Common myeloid progenitor, CD34-positive (primary cell): ENCODE measurements around the gene CACNA2D4.

Experiments
- CTCF ChIA-PET: fragments of 350-600 bp; sonication (Branson Sonifier 250); formaldehyde crosslinking; loops from one replicate; lab custom pipeline; 2021; ENCODE audit warnings: antibody characterized with exemption; lab: Charles Lee
- POLR2A ChIA-PET: fragments of 350-600 bp; sonication (Branson Sonifier 250); formaldehyde crosslinking; loops from one replicate; lab custom pipeline; 2021; ENCODE audit warnings: antibody characterized with exemption; lab: Charles Lee
- DNase-seq, 3 donors: peaks; one replicate each; pipeline versions ENCODE4 v3.0.0 to v3.0.0-alpha.2; 2013
- H3K27ac ChIP-seq, 2 experiments: 1 replicate in 1 of 2; 2 replicates in 1 of 2; pipeline ENCODE4 v1.7.0; 2013; ENCODE audit warnings: inconsistent platforms in 2 of 2, low read length in 2 of 2, mild to moderate bottlenecking in 2 of 2, low read depth in 1 of 2, moderate library complexity in 1 of 2; ENCODE audit not compliant: severe bottlenecking in 2 of 2, insufficient read depth in 1 of 2, poor library complexity in 1 of 2
- H3K27me3 ChIP-seq, 5 experiments: replicated peaks in 2 of 5; 1 replicate in 3 of 5; 2 replicates in 2 of 5; pipeline versions ENCODE4 v1.6.1 to v1.7.0; 2013; ENCODE audit warnings: low read length in 4 of 5, mild to moderate bottlenecking in 2 of 5, moderate library complexity in 2 of 5, inconsistent platforms in 1 of 5; ENCODE audit not compliant: insufficient read depth in 5 of 5, control insufficient read depth in 4 of 5
- H3K36me3 ChIP-seq, 4 experiments: 1 replicate in 2 of 4; 2 replicates in 2 of 4; pipeline versions ENCODE4 v1.6.1 to v1.7.0; 2013; ENCODE audit warnings: low read length in 3 of 4, control low read depth in 1 of 4, mild to moderate bottlenecking in 1 of 4; ENCODE audit not compliant: control insufficient read depth in 4 of 4, insufficient read depth in 4 of 4
- H3K4me1 ChIP-seq, 4 experiments: 1 replicate in 3 of 4; 2 replicates in 1 of 4; pipeline versions ENCODE4 v1.6.1 to v1.7.1; 2013; ENCODE audit warnings: low read length in 3 of 4, mild to moderate bottlenecking in 3 of 4, control low read depth in 1 of 4, inconsistent platforms in 1 of 4, moderate library complexity in 1 of 4; ENCODE audit not compliant: control insufficient read depth in 4 of 4, insufficient read depth in 4 of 4; ENCODE audit errors: control extremely low read depth in 1 of 4
- H3K4me3 ChIP-seq, 7 experiments: 1 replicate in 4 of 7; 2 replicates in 3 of 7; pipeline versions ENCODE4 v1.5.1 to v1.7.0; 2013; ENCODE audit warnings: mild to moderate bottlenecking in 7 of 7, low read length in 6 of 7, moderate library complexity in 6 of 7, inconsistent platforms in 2 of 7, low read depth in 2 of 7, control low read depth in 1 of 7; ENCODE audit not compliant: insufficient read depth in 4 of 7, control insufficient read depth in 1 of 7; ENCODE audit errors: extremely low read depth in 1 of 7
- H3K9me3 ChIP-seq, 5 experiments: 1 replicate in 4 of 5; 2 replicates in 1 of 5; pipeline versions ENCODE4 v1.6.1 to v1.7.1; 2013; ENCODE audit warnings: low read length in 4 of 5, mild to moderate bottlenecking in 2 of 5, inconsistent platforms in 1 of 5, low read depth in 1 of 5, moderate library complexity in 1 of 5; ENCODE audit not compliant: control insufficient read depth in 4 of 5, insufficient read depth in 2 of 5; ENCODE audit errors: control extremely low read depth in 1 of 5
- WGBS: methylation state at CpG from one replicate; pipeline ENCODE4 v1.1.5; 2013; ENCODE audit not compliant: insufficient coverage; 5-methylcytosine and 5-hydroxymethylcytosine counted together

CACNA2D4 gene

DNA sequence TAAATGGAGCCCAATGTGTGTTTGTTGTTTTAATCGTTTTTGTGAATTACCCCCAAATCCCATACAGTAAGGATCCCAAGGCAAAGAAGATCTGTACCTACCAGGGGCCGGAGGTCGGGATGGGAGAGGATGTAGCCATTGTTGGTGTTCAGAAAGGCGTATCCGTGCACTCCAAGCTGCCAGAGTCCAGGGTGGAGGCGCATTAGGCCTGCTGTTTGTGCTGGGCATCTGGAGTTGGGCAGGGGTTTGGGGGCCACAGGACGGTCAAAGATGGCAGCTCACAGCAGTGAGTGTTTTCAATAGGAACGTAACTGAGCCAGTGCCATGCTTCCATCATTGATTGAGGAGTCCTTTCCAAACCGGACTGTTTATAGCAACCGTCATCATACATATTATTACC, 40.2 kb downstream of the CACNA2D4 start:
- ChIA-PET POLR2A (no interaction called here), CTCF (interaction anchor here (1.1 kb wide), 2 partner anchors 16 to 22 kb away, joined by 3 read pairs; no protein-coding TSS in a partner anchor)
- Histone ChIP-seq H3K27me3 (no peaks in the 10 kb centered on the region), H3K36me3 (no peaks in the 10 kb centered on the region), H3K27ac (no peak overlapping the region), H3K9me3 (no peaks in the 10 kb centered on the region), H3K4me3 (no peak overlapping the region), H3K4me1 (no peaks in the 10 kb centered on the region)
- WGBS: 99% methylated on average over 7 of the region's 10 CpGs
- DNase-seq: no peak

DNA sequence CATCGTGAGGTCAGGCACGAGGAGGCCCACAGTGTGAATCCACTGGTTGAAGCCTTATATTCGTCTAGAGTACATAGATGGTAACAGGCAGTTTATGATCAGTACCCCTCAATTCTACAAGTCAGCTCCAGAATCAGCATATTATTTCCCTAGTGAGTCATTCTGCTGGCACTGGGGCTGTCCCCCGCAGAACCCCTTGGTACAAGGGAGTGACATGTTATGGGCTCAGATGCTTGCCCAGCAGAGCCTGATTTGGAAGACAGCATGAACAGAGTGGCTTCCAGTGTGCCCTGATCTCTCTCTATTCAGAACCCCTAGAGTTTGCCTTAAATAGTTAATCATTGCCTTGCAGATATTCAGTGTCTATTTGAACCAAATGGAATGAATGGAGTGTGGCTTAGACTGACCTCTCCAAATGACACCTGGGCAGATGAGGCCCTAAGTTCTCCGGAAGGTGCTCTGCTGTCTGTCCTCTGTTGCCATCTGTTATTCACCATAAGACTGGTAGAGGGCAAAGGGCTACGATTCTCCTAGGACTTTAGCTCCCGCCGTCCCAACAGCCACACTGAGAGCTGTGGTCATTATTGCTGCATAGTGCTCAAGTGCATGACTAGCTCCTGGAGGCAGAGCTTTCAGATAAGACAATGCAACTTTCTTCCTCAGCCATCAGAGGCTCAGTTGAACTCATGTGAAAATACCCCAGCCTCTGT, 41.1 kb downstream of the CACNA2D4 start:
- no peak for DNase-seq
- Histone ChIP-seq H3K4me1 (no peaks in the 10 kb centered on the region), H3K9me3 (no peaks in the 10 kb centered on the region), H3K27ac (no peak overlapping the region), H3K4me3 (no peak overlapping the region), H3K27me3 (no peaks in the 10 kb centered on the region), H3K36me3 (no peaks in the 10 kb centered on the region)
- POLR2A ChIA-PET: no interaction called here
- 100% methylated on average over 8 of the region's 8 CpGs for WGBS
- CTCF ChIA-PET: interaction anchor here (0.7 to 1.1 kb wide), 2 partner anchors 21 to 92 kb away, joined by 3 read pairs; no protein-coding TSS in a partner anchor

DNA sequence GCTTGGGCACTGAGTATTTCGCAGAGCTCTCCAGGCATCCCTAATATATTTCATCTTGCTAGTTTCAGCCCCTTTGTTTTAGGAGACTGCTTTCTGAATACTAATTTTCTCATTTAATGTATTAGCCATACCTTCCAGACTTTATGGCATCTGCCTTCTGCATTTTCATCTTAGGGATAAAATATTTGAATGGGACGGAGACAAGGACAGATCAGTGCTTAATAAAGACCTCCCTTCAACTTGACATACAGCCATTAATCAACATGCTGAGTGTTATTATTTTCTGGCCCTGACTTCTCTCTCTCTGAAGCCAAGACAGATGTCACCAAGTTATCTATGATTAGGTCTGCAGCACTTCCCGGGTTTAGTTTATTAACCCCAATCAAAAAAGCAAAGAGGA, 42.4 kb downstream of the CACNA2D4 start:
- H3K4me3 ChIP-seq: no peak overlapping the region

DNA sequence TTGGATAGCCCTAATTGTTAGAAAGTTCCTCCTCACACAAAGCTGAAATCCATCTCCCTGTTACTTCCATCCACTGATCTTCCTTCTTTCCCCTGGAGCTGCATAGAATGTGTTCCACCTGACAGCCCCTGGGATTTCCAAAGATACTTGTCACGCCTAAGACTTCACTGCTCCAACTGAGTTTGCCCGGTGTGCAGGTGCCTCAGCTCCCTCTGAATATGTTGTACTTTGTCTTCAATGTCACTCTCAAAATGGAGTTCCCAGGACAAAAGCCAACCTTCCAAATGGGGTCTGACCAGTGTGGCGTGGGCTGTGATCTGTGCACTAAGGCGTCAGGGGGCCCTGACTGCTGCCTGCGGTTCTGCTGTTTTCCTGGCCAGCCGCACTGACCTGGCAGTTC, 42.8 kb downstream of the CACNA2D4 start:
- Histone ChIP-seq H3K27me3 (no peaks in the 10 kb centered on the region), H3K27ac (no peak overlapping the region), H3K36me3 (no peaks in the 10 kb centered on the region), H3K4me3 (no peak overlapping the region), H3K4me1 (no peaks in the 10 kb centered on the region), H3K9me3 (peaks cover 0 to 4% (median 0%) of the 10 kb centered on the region in 5 experiments)
- ChIA-PET CTCF (interaction anchor here (1.3 kb wide), 1 partner anchor 11 kb away, joined by 4 read pairs; no protein-coding TSS in a partner anchor), POLR2A (no interaction called here)
- 98% methylated on average over 6 of the region's 6 CpGs for WGBS
- DNase-seq: no peak

More for the DNA sequence above, 42.4 kb downstream of the CACNA2D4 start:
- POLR2A ChIA-PET: no interaction called here
- CTCF ChIA-PET: no interaction called here
- 100% methylated on average over 2 of the region's 3 CpGs for WGBS
- Histone ChIP-seq H3K36me3 (no peaks in the 10 kb centered on the region), H3K9me3 (peaks cover 0 to 4% (median 0%) of the 10 kb centered on the region in 5 experiments), H3K4me1 (no peaks in the 10 kb centered on the region), H3K27ac (no peak overlapping the region), H3K27me3 (no peaks in the 10 kb centered on the region)
- no peak for DNase-seq

DNA sequence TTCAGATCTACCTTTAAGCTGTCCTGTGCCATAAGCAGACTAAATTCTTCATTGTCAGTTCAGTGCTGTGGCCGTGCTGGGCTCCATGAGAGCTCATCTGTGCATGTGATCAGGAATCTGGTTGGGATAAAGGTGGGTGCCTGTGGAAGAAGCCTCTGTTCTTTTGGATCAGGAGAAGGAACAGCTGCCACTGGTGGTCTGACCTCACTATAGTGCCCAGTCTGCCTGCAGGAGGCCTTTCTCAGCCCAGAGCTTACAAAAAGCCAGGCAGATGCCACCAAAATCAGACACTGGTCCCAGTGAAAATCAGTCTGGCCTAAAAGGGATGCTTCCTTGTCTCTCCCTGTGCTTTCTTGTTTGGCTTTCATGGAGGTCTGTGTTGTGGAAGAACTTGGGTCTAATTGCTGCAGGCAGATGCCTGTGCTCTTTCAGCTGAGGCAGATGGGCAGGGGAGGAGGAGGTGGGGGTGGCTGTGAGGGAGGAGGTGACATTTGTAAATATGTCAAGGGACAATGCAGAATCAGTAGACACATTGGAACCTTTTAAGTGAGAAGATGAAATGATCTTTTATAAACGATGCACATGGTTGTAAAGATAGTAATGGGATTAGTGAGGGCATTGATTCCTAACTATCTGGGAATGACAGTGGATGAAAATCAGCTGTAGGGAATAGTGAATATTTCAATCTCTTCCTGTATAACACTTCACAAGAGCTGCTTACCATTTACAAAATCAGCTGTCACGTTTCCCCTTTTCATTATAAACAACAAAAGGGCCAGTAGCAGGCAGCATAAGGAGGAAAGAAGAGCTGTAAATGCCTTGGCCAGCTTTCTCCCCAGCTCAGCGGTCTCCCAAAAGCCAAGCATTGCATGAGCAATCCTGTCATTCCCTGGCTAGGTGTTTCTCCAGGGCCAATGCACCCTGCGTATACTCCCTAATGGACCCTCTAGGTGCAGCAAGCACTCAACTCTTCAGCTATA, 44.6 kb downstream of the CACNA2D4 start:
- Histone ChIP-seq H3K9me3 (peaks cover 0 to 6% (median 2%) of the 10 kb centered on the region in 5 experiments), H3K36me3 (no peaks in the 10 kb centered on the region), H3K4me1 (no peaks in the 10 kb centered on the region), H3K4me3 (no peak overlapping the region), H3K27me3 (no peaks in the 10 kb centered on the region), H3K27ac (no peak overlapping the region)
- no peak for DNase-seq
- CTCF ChIA-PET: interaction anchor here (0.7 to 1.3 kb wide), 5 partner anchors 13 to 799 kb away, joined by 3 to 4 read pairs (median 3); no protein-coding TSS in a partner anchor
- WGBS: 98% methylated on average over 5 of the region's 5 CpGs
- POLR2A ChIA-PET: no interaction called here

DNA sequence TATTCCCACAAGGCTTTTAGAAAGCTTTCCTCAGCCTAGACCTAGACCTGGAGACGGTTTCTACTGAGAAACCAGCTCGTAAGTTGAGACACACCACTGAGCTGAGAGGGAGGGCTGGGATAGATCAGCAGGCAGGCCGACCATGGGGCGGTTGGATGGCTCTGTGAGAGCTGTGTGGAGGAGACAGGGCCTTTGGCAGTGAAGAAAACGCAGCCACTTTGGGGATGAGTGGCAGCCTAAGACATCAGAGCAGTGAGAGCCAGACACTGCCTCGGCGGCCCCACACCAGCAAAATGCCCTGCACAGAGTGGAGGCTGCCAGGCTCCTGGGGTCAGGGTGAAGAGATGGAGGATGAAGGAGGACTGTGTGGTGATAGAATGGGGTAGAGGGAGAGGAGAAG, 46.0 kb downstream of the CACNA2D4 start:
- Histone ChIP-seq H3K4me1 (no peaks in the 10 kb centered on the region), H3K27ac (no peak overlapping the region), H3K9me3 (peaks cover 0 to 10% (median 6%) of the 10 kb centered on the region in 5 experiments), H3K27me3 (no peaks in the 10 kb centered on the region), H3K4me3 (no peak overlapping the region), H3K36me3 (no peaks in the 10 kb centered on the region)
- WGBS: 94% methylated on average over 7 of the region's 7 CpGs
- CTCF ChIA-PET: no interaction called here
- DNase-seq: no peak
- POLR2A ChIA-PET: no interaction called here
